HG03025 (cell line): ENCODE data around the gene ZFP3.
"Not testable (repeated sequence)": the region's sequence is repeated elsewhere in the genome, so short reads cannot be mapped to it uniquely, and the experiment has no call there.

Source experiments
- ATAC-seq: cut with Tn5 transposase; IDR thresholded peaks from one replicate; pipeline ENCODE4 v1.9.1; 2021; ENCODE audit warnings: mild to moderate bottlenecking, moderate library complexity; ENCODE audit not compliant: unreplicated experiment, low FRiP score

ZFP3 gene

GRCh38 chr17:5136580-5137412 lies 58.5 kb downstream of the ZFP3 start:
- ATAC-seq = not testable (repeated sequence)

GRCh38 chr17:5137511-5138197 lies 59.4 kb downstream of the ZFP3 start:
- not testable (repeated sequence) for ATAC-seq

GRCh38 chr17:5138198-5138544 lies 59.9 kb downstream of the ZFP3 start:
- ATAC-seq = not testable (repeated sequence)

- no peak for ATAC-seq
These were observed 60.6 kb downstream of the ZFP3 start for GRCh38 chr17:5138616-5139457.

GRCh38 chr17:5139458-5139732 lies 61.1 kb downstream of the ZFP3 start:
- ATAC-seq = no peak

- ATAC-seq = not testable (repeated sequence)
These were observed 64.6 kb downstream of the ZFP3 start for GRCh38 chr17:5142877-5143276.
